HepG2 (cell line): ENCODE results near the gene SYNGAP1. TPM values are rescaled to one million over a fixed set of nuclear protein-coding genes. Genes with fewer than 3 reads are reported as not detected.
A peak's percentile ranks its signal among the peaks of the same experiment; 100 is the strongest.

Source experiments
- DMAP1 ChIP-seq: IDR thresholded peaks from 2 replicates; pipeline ENCODE4 v1.6.1; 2016
- EED ChIP-seq: sonication (generic); formaldehyde crosslinking; IDR thresholded peaks from 2 replicates; pipeline ENCODE4 v1.5.0; 2020; ENCODE audit warnings: mild to moderate bottlenecking, missing genetic modification reagents
- GABPB1 ChIP-seq: IDR thresholded peaks from 2 replicates; pipeline ENCODE4 v1.6.1; 2016; ENCODE audit warnings: mild to moderate bottlenecking, missing genetic modification reagents, moderate library complexity, missing compliant biosample characterization
- KDM3A ChIP-seq: IDR thresholded peaks from 2 replicates; pipeline ENCODE4 v1.6.1; 2018; ENCODE audit warnings: low read depth, missing compliant biosample characterization
- MAFK ChIP-seq, 2 experiments: IDR thresholded peaks in 1 of 2; conservative IDR thresholded peaks in 1 of 2; 2 replicates each; pipeline ENCODE4 v1.6.1; 2011; ENCODE audit warnings: improper control_type of control experiment in 2 of 2, low read length in 2 of 2
- MIER3 ChIP-seq: IDR thresholded peaks from 2 replicates; pipeline ENCODE4 v1.6.1; 2016; ENCODE audit warnings: missing compliant biosample characterization, borderline replicate concordance
- SP5 ChIP-seq: IDR thresholded peaks from 2 replicates; pipeline ENCODE4 v1.6.1; 2016; ENCODE audit warnings: low read depth, borderline replicate concordance
- ZFY ChIP-seq: sonication (generic); formaldehyde crosslinking; IDR thresholded peaks from 2 replicates; pipeline ENCODE4 v1.4.0; 2020; ENCODE audit warnings: missing genetic modification reagents
- ZNF333 ChIP-seq: sonication (generic); formaldehyde crosslinking; IDR thresholded peaks from 2 replicates; pipeline ENCODE4 v1.4.0; 2020; ENCODE audit warnings: mild to moderate bottlenecking, missing genetic modification reagents, borderline replicate concordance
- ZNF382 ChIP-seq: sonication (generic); formaldehyde crosslinking; IDR thresholded peaks from 2 replicates; pipeline ENCODE4 v1.5.0; 2020; ENCODE audit warnings: missing genetic modification reagents, mild to moderate bottlenecking, borderline replicate concordance
- ZNF678 ChIP-seq: sonication (generic); formaldehyde crosslinking; IDR thresholded peaks from 2 replicates; pipeline ENCODE4 v1.4.0; 2020; ENCODE audit warnings: mild to moderate bottlenecking, missing genetic modification reagents
- ZNF773 ChIP-seq: sonication (generic); formaldehyde crosslinking; IDR thresholded peaks from 2 replicates; pipeline ENCODE4 v1.4.0; 2020; ENCODE audit warnings: missing genetic modification reagents, borderline replicate concordance
- ZNF790 ChIP-seq: sonication (generic); formaldehyde crosslinking; IDR thresholded peaks from 2 replicates; pipeline ENCODE4 v1.8.0; 2022; ENCODE audit warnings: missing genetic modification reagents, mild to moderate bottlenecking, borderline replicate concordance
- polyA plus RNA-seq, 8 experiments: library from polyadenylated mRNA; depleted of rRNA in 3 of 8; stranded (reverse) in 7 of 8; unstranded in 1 of 8; fragments of >200 nt; fragmentation: Illumina TruSeq in 4 of 8; extraction: Trizol in 4 of 8; gene quantifications; 2 replicates each; pipeline versions ENCODE4 v1.2.1 to v1.2.3, GENCODE V29; 2011 to 2016; ENCODE audit warnings: low read depth in 4 of 8, missing spikeins in 1 of 8, mixed read lengths in 1 of 8; ENCODE audit not compliant: insufficient read depth in 1 of 8
- total RNA-seq, 5 experiments: library from RNA; depleted of rRNA; stranded (reverse); fragments of >200 nt; fragmentation: Illumina TruSeq; extraction: Trizol; gene quantifications; 2 replicates each; pipeline ENCODE4 v1.2.3, GENCODE V29; 2016; ENCODE audit warnings: low read depth in 1 of 5
- TF ChIP-seq, protein P1 (sequence below): sonication (generic); formaldehyde crosslinking; IDR thresholded peaks from 2 replicates; pipeline ENCODE4 v1.4.0; 2020; ENCODE audit warnings: mild to moderate bottlenecking, missing genetic modification reagents
- TF ChIP-seq, protein P2 (sequence below): sonication (generic); formaldehyde crosslinking; IDR thresholded peaks from 2 replicates; pipeline ENCODE4 v1.4.0; 2020; ENCODE audit warnings: missing genetic modification reagents
- TF ChIP-seq, protein P3 (sequence below): IDR thresholded peaks from 2 replicates; pipeline ENCODE4 v1.4.0; 2020; ENCODE audit warnings: mild to moderate bottlenecking, missing genetic modification reagents
- TF ChIP-seq, protein P4 (sequence below): sonication (generic); formaldehyde crosslinking; IDR thresholded peaks from 2 replicates; pipeline ENCODE4 v1.5.1; 2020; ENCODE audit warnings: mild to moderate bottlenecking, missing genetic modification reagents, moderate library complexity

The SYNGAP1 gene
- total and polyA plus RNA-seq, 2 of the 13 experiments (the other 11 are each of a cell fraction or from before 2014, with no cell fraction given): 0.75 to 1.1 TPM

DNA sequence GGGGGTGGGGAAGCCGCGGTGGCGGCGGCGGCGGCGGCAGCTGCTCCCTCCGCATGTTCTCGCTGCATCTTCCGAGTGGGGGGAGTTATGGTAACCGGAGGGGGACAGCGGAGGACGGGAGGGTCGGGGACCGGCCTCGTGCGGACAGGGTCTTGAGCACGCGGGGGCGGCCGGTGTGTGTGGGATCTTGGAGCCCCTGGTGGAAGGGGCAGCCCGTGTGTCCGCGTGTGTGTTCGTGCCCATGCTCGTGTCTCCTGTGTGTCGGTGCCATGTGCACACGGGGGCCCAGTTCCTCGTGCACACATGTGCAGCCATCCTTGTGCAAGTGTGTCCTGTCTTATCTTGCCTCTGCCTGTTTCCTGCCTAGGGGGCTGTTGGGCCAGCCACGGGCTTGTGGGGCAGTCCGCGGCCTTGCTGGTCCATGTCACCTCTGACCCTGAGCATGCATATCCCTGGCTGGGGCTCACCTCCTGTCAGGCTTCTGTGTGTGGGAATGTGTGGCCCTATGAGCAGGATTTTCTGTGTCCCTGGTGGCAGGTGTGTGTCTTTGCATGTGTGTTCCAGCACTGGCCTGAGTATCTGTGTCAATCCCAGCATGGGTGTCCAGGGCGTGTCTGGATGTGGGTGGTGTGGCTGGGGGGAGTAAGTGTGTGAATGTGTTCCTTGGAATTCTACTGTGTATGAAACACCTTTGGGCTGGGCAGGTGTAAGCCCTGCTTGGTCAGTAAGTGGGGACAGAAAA, 8.5 kb downstream of the SYNGAP1 start (continued):
- TF ChIP-seq, protein P1, sequence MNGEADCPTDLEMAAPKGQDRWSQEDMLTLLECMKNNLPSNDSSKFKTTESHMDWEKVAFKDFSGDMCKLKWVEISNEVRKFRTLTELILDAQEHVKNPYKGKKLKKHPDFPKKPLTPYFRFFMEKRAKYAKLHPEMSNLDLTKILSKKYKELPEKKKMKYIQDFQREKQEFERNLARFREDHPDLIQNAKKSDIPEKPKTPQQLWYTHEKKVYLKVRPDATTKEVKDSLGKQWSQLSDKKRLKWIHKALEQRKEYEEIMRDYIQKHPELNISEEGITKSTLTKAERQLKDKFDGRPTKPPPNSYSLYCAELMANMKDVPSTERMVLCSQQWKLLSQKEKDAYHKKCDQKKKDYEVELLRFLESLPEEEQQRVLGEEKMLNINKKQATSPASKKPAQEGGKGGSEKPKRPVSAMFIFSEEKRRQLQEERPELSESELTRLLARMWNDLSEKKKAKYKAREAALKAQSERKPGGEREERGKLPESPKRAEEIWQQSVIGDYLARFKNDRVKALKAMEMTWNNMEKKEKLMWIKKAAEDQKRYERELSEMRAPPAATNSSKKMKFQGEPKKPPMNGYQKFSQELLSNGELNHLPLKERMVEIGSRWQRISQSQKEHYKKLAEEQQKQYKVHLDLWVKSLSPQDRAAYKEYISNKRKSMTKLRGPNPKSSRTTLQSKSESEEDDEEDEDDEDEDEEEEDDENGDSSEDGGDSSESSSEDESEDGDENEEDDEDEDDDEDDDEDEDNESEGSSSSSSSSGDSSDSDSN (CRISPR knock-in tag): no peak; the same call in 1 of the 2 replicates
- TF ChIP-seq, protein P2, sequence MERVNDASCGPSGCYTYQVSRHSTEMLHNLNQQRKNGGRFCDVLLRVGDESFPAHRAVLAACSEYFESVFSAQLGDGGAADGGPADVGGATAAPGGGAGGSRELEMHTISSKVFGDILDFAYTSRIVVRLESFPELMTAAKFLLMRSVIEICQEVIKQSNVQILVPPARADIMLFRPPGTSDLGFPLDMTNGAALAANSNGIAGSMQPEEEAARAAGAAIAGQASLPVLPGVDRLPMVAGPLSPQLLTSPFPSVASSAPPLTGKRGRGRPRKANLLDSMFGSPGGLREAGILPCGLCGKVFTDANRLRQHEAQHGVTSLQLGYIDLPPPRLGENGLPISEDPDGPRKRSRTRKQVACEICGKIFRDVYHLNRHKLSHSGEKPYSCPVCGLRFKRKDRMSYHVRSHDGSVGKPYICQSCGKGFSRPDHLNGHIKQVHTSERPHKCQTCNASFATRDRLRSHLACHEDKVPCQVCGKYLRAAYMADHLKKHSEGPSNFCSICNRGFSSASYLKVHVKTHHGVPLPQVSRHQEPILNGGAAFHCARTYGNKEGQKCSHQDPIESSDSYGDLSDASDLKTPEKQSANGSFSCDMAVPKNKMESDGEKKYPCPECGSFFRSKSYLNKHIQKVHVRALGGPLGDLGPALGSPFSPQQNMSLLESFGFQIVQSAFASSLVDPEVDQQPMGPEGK (CRISPR knock-in tag): peak; percentile 49
- TF ChIP-seq, protein P3, sequence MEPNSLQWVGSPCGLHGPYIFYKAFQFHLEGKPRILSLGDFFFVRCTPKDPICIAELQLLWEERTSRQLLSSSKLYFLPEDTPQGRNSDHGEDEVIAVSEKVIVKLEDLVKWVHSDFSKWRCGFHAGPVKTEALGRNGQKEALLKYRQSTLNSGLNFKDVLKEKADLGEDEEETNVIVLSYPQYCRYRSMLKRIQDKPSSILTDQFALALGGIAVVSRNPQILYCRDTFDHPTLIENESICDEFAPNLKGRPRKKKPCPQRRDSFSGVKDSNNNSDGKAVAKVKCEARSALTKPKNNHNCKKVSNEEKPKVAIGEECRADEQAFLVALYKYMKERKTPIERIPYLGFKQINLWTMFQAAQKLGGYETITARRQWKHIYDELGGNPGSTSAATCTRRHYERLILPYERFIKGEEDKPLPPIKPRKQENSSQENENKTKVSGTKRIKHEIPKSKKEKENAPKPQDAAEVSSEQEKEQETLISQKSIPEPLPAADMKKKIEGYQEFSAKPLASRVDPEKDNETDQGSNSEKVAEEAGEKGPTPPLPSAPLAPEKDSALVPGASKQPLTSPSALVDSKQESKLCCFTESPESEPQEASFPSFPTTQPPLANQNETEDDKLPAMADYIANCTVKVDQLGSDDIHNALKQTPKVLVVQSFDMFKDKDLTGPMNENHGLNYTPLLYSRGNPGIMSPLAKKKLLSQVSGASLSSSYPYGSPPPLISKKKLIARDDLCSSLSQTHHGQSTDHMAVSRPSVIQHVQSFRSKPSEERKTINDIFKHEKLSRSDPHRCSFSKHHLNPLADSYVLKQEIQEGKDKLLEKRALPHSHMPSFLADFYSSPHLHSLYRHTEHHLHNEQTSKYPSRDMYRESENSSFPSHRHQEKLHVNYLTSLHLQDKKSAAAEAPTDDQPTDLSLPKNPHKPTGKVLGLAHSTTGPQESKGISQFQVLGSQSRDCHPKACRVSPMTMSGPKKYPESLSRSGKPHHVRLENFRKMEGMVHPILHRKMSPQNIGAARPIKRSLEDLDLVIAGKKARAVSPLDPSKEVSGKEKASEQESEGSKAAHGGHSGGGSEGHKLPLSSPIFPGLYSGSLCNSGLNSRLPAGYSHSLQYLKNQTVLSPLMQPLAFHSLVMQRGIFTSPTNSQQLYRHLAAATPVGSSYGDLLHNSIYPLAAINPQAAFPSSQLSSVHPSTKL (CRISPR knock-in tag): no peak
- peak; percentile 27; the same call in 1 of the 2 replicates for TF ChIP-seq ZNF773
- TF ChIP-seq KDM3A: no peak
- TF ChIP-seq SP5 (CRISPR knock-in tag): no peak
- peak; percentile 63; the same call in 1 of the 2 replicates for TF ChIP-seq EED (CRISPR knock-in tag)
- TF ChIP-seq ZFY (CRISPR knock-in tag): peak; percentile 44; the same call in 1 of the 2 replicates
- peak; percentile 38; the same call in 1 of the 2 replicates for TF ChIP-seq DMAP1 (CRISPR knock-in tag)
- TF ChIP-seq ZNF382 (CRISPR knock-in tag): no peak
- no peak for TF ChIP-seq MIER3 (CRISPR knock-in tag)
- TF ChIP-seq ZNF333 (CRISPR knock-in tag): 0 out of 2 replicates have a peak, but pooled peaks have one; percentile 39
- TF ChIP-seq MAFK (conservative IDR thresholded peaks at IDR 0.05 in 1 of 2, IDR thresholded peaks at IDR 0.05 in 1 of 2; ENCODE audit: low read length in 2 of 2): no peak
- peak; percentile 54; the same call in 1 of the 2 replicates for TF ChIP-seq GABPB1
- TF ChIP-seq ZNF678: no peak
- no peak for TF ChIP-seq ZNF790 (CRISPR knock-in tag)
- TF ChIP-seq, protein P4, sequence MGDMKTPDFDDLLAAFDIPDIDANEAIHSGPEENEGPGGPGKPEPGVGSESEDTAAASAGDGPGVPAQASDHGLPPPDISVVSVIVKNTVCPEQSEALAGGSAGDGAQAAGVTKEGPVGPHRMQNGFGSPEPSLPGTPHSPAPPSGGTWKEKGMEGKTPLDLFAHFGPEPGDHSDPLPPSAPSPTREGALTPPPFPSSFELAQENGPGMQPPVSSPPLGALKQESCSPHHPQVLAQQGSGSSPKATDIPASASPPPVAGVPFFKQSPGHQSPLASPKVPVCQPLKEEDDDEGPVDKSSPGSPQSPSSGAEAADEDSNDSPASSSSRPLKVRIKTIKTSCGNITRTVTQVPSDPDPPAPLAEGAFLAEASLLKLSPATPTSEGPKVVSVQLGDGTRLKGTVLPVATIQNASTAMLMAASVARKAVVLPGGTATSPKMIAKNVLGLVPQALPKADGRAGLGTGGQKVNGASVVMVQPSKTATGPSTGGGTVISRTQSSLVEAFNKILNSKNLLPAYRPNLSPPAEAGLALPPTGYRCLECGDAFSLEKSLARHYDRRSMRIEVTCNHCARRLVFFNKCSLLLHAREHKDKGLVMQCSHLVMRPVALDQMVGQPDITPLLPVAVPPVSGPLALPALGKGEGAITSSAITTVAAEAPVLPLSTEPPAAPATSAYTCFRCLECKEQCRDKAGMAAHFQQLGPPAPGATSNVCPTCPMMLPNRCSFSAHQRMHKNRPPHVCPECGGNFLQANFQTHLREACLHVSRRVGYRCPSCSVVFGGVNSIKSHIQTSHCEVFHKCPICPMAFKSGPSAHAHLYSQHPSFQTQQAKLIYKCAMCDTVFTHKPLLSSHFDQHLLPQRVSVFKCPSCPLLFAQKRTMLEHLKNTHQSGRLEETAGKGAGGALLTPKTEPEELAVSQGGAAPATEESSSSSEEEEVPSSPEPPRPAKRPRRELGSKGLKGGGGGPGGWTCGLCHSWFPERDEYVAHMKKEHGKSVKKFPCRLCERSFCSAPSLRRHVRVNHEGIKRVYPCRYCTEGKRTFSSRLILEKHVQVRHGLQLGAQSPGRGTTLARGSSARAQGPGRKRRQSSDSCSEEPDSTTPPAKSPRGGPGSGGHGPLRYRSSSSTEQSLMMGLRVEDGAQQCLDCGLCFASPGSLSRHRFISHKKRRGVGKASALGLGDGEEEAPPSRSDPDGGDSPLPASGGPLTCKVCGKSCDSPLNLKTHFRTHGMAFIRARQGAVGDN (CRISPR knock-in tag): peak; percentile 92
